Endothelial cell of umbilical vein (primary cell): ENCODE data around the gene SLC38A11. TPM values are rescaled to one million over a fixed set of nuclear protein-coding genes. Genes with fewer than 3 reads are reported as not detected.

Source experiments
- BruUV-seq: library from RNA; stranded (reverse); fragments of 400-500 nt; replicated peaks from 2 replicates; lab custom pipeline; 2021; lab: Mats Ljungman, UMichigan
- CTCF ChIA-PET: fragments of 300-600, 350-600 bp; sonication (Branson Sonifier 250); formaldehyde crosslinking; loops from one replicate; lab custom pipeline; 2021; ENCODE audit warnings: antibody characterized with exemption, inconsistent platforms; lab: Charles Lee
- POLR2A ChIA-PET: fragments of 300-600, 350-600 bp; sonication (Branson Sonifier 250); formaldehyde crosslinking; loops from one replicate; lab custom pipeline; 2021; ENCODE audit warnings: antibody characterized with exemption, inconsistent platforms; lab: Charles Lee
- DNase-seq: peaks from one replicate; pipeline ENCODE4 v3.0.0-alpha.2; 2011; ENCODE audit warnings: low read depth, low spot score
- FAIRE-seq: peaks from 2 replicates; lab custom pipeline; 2011; peaks lifted over from hg19 to GRCh38; lab: Jason Lieb, UNC
- H2AFZ ChIP-seq: 2 replicates; pipeline ENCODE4 v1.6.0; 2012; ENCODE audit warnings: low read depth, low read length, control low read depth, inconsistent platforms
- H3K27ac ChIP-seq: 2 replicates; pipeline ENCODE4 v1.5.1; 2011; ENCODE audit warnings: low read depth, mild to moderate bottlenecking, control low read depth, low read length, moderate library complexity; ENCODE audit not compliant: insufficient read depth
- H3K27me3 ChIP-seq, 2 experiments: 2 replicates each; pipeline versions ENCODE4 v1.6.0 to v1.6.1; 2011; ENCODE audit warnings: low read length in 2 of 2, mixed read lengths in 1 of 2; ENCODE audit not compliant: control insufficient read depth in 2 of 2, insufficient read depth in 2 of 2
- H3K36me3 ChIP-seq, 2 experiments: 2 replicates in 1 of 2; 3 replicates in 1 of 2; pipeline ENCODE4 v1.5.1; 2011; ENCODE audit warnings: low read length in 2 of 2, mild to moderate bottlenecking in 1 of 2, moderate library complexity in 1 of 2; ENCODE audit not compliant: control insufficient read depth in 2 of 2, insufficient read depth in 2 of 2; ENCODE audit errors: extremely low read depth in 1 of 2
- H3K4me1 ChIP-seq: 3 replicates; pipeline ENCODE4 v1.5.1; 2011; ENCODE audit warnings: mild to moderate bottlenecking, low read length; ENCODE audit not compliant: control insufficient read depth, insufficient read depth; ENCODE audit errors: extremely low read depth
- H3K4me2 ChIP-seq: 2 replicates; pipeline ENCODE4 v1.6.1; 2011; ENCODE audit warnings: low read length, control low read depth, mixed read lengths; ENCODE audit not compliant: insufficient read depth
- H3K4me3 ChIP-seq, 3 experiments: fragments of 200-600 bp in 1 of 3; sonication (generic), shearing (Covaris generic) in 1 of 3; replicated peaks in 1 of 3; 2 replicates each; pipeline ENCODE4 v1.5.1; 2011 to 2016; ENCODE audit warnings: control low read depth in 3 of 3, low read length in 3 of 3, mild to moderate bottlenecking in 2 of 3, inconsistent platforms in 1 of 3, low read depth in 1 of 3, moderate library complexity in 1 of 3; ENCODE audit not compliant: insufficient read depth in 1 of 3
- H3K79me2 ChIP-seq: 2 replicates; pipeline ENCODE4 v1.6.0; 2012; ENCODE audit warnings: low read length, inconsistent platforms; ENCODE audit not compliant: control insufficient read depth, insufficient read depth
- H3K9ac ChIP-seq: replicated peaks from 2 replicates; pipeline ENCODE3; 2011; ENCODE audit warnings: low read length, control low read depth; ENCODE audit not compliant: insufficient read depth; ENCODE audit errors: extremely low read depth
- H3K9me1 ChIP-seq: replicated peaks from 3 replicates; pipeline ENCODE4 v1.6.0; 2011; ENCODE audit warnings: mild to moderate bottlenecking, low read length; ENCODE audit not compliant: control insufficient read depth, insufficient read depth; ENCODE audit errors: extremely low read depth
- H3K9me3 ChIP-seq: replicated peaks from 2 replicates; pipeline ENCODE4 v1.5.1; 2012; ENCODE audit warnings: low read length, inconsistent platforms; ENCODE audit not compliant: control insufficient read depth, insufficient read depth
- H4K20me1 ChIP-seq: replicated peaks from 2 replicates; pipeline ENCODE3; 2011; ENCODE audit warnings: mild to moderate bottlenecking, low read length; ENCODE audit not compliant: control insufficient read depth, insufficient read depth; ENCODE audit errors: extremely low read depth
- CTCF ChIP-seq, 2 donors: IDR thresholded peaks; 1 replicate in 1 of 2; 2 replicates in 1 of 2; pipeline ENCODE4 v1.5.1; 2011; ENCODE audit warnings: low read length in 2 of 2, mild to moderate bottlenecking in 2 of 2, moderate library complexity in 2 of 2, control low read depth in 1 of 2, inconsistent platforms in 1 of 2, low read depth in 1 of 2; ENCODE audit not compliant: insufficient read depth in 1 of 2; ENCODE audit errors: extremely low read depth in 1 of 2
- EZH2 ChIP-seq: IDR thresholded peaks from 2 replicates; pipeline ENCODE4 v1.6.1; 2012; ENCODE audit warnings: borderline replicate concordance, low read depth, mild to moderate bottlenecking, moderate library complexity, low read length, inconsistent platforms; ENCODE audit not compliant: severe bottlenecking
- FOS ChIP-seq: IDR thresholded peaks from 2 replicates; pipeline ENCODE4 v1.6.1; 2011; ENCODE audit warnings: mild to moderate bottlenecking, low read length, moderate library complexity, borderline replicate concordance; ENCODE audit not compliant: insufficient read depth
- GATA2 ChIP-seq: IDR thresholded peaks from 2 replicates; pipeline ENCODE4 v1.7.0; 2011; ENCODE audit warnings: low read depth, mild to moderate bottlenecking, moderate library complexity, mixed read lengths, low read length; ENCODE audit not compliant: insufficient read length, insufficient read depth
- JUN ChIP-seq: IDR thresholded peaks from 2 replicates; pipeline ENCODE4 v1.6.1; 2011; ENCODE audit warnings: borderline replicate concordance, low read depth; ENCODE audit not compliant: insufficient read length, insufficient read depth
- MYC ChIP-seq: IDR thresholded peaks from one replicate; pipeline ENCODE4 v1.6.1; 2011; ENCODE audit warnings: mild to moderate bottlenecking, low read depth, low read length
- POLR2A ChIP-seq: IDR thresholded peaks from 2 replicates; pipeline ENCODE4 v1.6.1; 2012; ENCODE audit warnings: low read depth, mild to moderate bottlenecking, control low read depth, low read length
- POLR2AphosphoS5 ChIP-seq: IDR thresholded peaks from 2 replicates; pipeline ENCODE4 v1.6.1; 2012; ENCODE audit warnings: low read depth, mild to moderate bottlenecking, control low read depth, low read length, moderate library complexity; ENCODE audit not compliant: insufficient read depth
- dilution Hi-C: fragments of 300-500 bp; cut with MboI; formaldehyde crosslinking; loops from one replicate; pipeline ENCODE4 v1.15.0; 2019; ENCODE audit warnings: low sequenced_read_pairs; ENCODE audit not compliant: extremely low pct_ligation_motif_present
- intact Hi-C: fragments of 100-400 bp; cut with micrococcal nuclease; formaldehyde crosslinking; loops from one replicate; pipeline ENCODE4 v1.10.0; 2022
- polyA plus RNA-seq, 4 experiments: library from polyadenylated mRNA; depleted of rRNA in 3 of 4; stranded (reverse) in 3 of 4; unstranded in 1 of 4; fragments of >200 nt; gene quantifications; 2 replicates each; pipeline versions ENCODE4 v1.2.1 to v1.2.3, GENCODE V29; 2011 to 2012; ENCODE audit warnings: missing spikeins in 1 of 4
- total RNA-seq: library from RNA; stranded (reverse); gene quantifications from 2 replicates; pipeline ENCODE4 v1.2.3, GENCODE V29; 2021
- TF ChIP-seq, protein P1 (sequence below): IDR thresholded peaks from 2 replicates; pipeline ENCODE4 v1.6.1; 2011; ENCODE audit not compliant: insufficient read depth, insufficient read length

SLC38A11 gene
- total and polyA plus RNA-seq, 2 donors (not counting 3 experiments of a cell fraction or from before 2014, with no cell fraction given): not detected

DNA sequence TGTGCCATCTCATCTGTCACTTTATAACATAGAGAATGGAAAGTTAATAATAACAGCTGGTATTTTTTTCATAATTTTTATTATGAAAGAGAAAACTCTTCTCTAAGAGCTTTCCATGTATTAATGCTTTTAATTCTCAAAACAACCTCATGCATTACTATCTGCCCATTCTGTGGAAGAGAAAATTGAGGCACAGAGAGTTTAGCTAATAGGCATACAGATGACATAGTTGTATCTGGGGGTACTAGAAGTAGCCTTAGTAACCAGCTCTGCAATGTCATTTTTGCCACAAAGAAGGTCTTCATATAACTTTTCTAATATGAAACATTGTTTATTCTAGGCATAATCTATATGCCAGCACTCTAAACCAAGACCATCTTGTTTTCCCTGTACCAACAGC, 77.4 kb downstream of the SLC38A11 start:
- Histone ChIP-seq H3K79me2 (no peaks in the 10 kb centered on the region), H3K4me1 (no peaks in the 10 kb centered on the region), H3K27ac (no peak overlapping the region), H3K4me2 (no peak overlapping the region), H3K4me3 (no peak overlapping the region), H3K9me3 (no peaks in the 10 kb centered on the region), H3K36me3 (no peaks in the 10 kb centered on the region), H4K20me1 (no peaks in the 10 kb centered on the region), H3K9me1 (no peaks in the 10 kb centered on the region), H3K9ac (no peak overlapping the region), H3K27me3 (no peaks in the 10 kb centered on the region), H2AFZ (no peak overlapping the region)
- dilution Hi-C loops (no loop called here), intact Hi-C loops (no loop called here)
- TF ChIP-seq JUN (no peak), POLR2A (no peak), FOS (no peak), CTCF (IDR thresholded peaks at IDR 0.05; ENCODE audit: extremely low read depth in 1 of 2, insufficient read depth in 1 of 2, low read depth in 1 of 2, low read length in 2 of 2) (no peak), GATA2 (no peak), POLR2AphosphoS5 (no peak), EZH2 (no peak), MYC (no peak)
- TF ChIP-seq, protein P1, sequence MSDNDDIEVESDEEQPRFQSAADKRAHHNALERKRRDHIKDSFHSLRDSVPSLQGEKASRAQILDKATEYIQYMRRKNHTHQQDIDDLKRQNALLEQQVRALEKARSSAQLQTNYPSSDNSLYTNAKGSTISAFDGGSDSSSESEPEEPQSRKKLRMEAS: no peak
- DNase-seq: no peak
- ChIA-PET POLR2A (no interaction called here), CTCF (interaction anchor here (1.1 to 1.2 kb wide), 2 partner anchors 19 to 36 kb away, joined by 3 read pairs; partner anchors contain the start of gene COBLL1)
- BruUV-seq: no TSS peak
- no peak for FAIRE-seq
